Neuronal stem cell (in vitro differentiated cells): Measurements from ENCODE around the gene HACL1.

Source experiments
- DNase-seq: peaks from one replicate; pipeline ENCODE4 v3.0.0-alpha.2; 2013; ENCODE audit warnings: low spot score
- H2AFZ ChIP-seq: one replicate; pipeline ENCODE4 v1.6.1; 2013; ENCODE audit warnings: mild to moderate bottlenecking, low read length, inconsistent platforms
- H2AK5ac ChIP-seq: 2 replicates; pipeline ENCODE4 v1.6.1; 2013; ENCODE audit warnings: low read depth, mild to moderate bottlenecking, inconsistent platforms, low read length, moderate library complexity, mixed read lengths
- H2BK120ac ChIP-seq: 2 replicates; pipeline ENCODE4 v1.6.1; 2013; ENCODE audit warnings: low read depth, mild to moderate bottlenecking, inconsistent platforms, low read length, moderate library complexity, mixed read lengths
- H2BK12ac ChIP-seq: one replicate; pipeline ENCODE4 v1.6.1; 2013; ENCODE audit warnings: low read length, inconsistent platforms
- H2BK15ac ChIP-seq: 2 replicates; pipeline ENCODE4 v1.6.1; 2013; ENCODE audit warnings: mild to moderate bottlenecking, low read length, inconsistent platforms, mixed read lengths
- H2BK5ac ChIP-seq: one replicate; pipeline ENCODE4 v1.6.1; 2013; ENCODE audit warnings: inconsistent platforms, mild to moderate bottlenecking, low read length, moderate library complexity
- H3K14ac ChIP-seq: one replicate; pipeline ENCODE4 v1.6.1; 2013; ENCODE audit warnings: low read length, inconsistent platforms
- H3K18ac ChIP-seq: 2 replicates; pipeline ENCODE4 v1.6.1; 2013; ENCODE audit warnings: low read length, inconsistent platforms
- H3K23ac ChIP-seq: 2 replicates; pipeline ENCODE4 v1.6.1; 2013; ENCODE audit warnings: low read depth, mild to moderate bottlenecking, mixed read lengths, low read length, inconsistent platforms; ENCODE audit not compliant: poor library complexity
- H3K27ac ChIP-seq: replicated peaks from 3 replicates; pipeline ENCODE4 v1.5.1; 2013; ENCODE audit warnings: low read length, inconsistent platforms
- H3K27me3 ChIP-seq, 3 experiments: 2 replicates each; pipeline ENCODE4 v1.6.1; 2013; ENCODE audit warnings: low read length in 3 of 3, mild to moderate bottlenecking in 2 of 3, inconsistent platforms in 1 of 3, low read depth in 1 of 3, mixed read lengths in 1 of 3, moderate library complexity in 1 of 3; ENCODE audit not compliant: control insufficient read depth in 3 of 3, insufficient read depth in 3 of 3
- H3K36me3 ChIP-seq, 2 donors: replicated peaks in 1 of 2; 2 replicates each; pipeline ENCODE4 v1.6.1; 2013; ENCODE audit warnings: low read length in 2 of 2; ENCODE audit not compliant: control insufficient read depth in 2 of 2, insufficient read depth in 2 of 2
- H3K4ac ChIP-seq: 2 replicates; pipeline ENCODE4 v1.6.1; 2013; ENCODE audit warnings: inconsistent platforms, mild to moderate bottlenecking, low read length, moderate library complexity
- H3K4me1 ChIP-seq, 2 donors: 1 replicate in 1 of 2; 2 replicates in 1 of 2; pipeline ENCODE4 v1.6.1; 2013; ENCODE audit warnings: low read length in 2 of 2, low read depth in 1 of 2; ENCODE audit not compliant: control insufficient read depth in 2 of 2, insufficient read depth in 1 of 2
- H3K4me2 ChIP-seq: one replicate; pipeline ENCODE4 v1.6.1; 2013; ENCODE audit warnings: mild to moderate bottlenecking, low read length, inconsistent platforms; ENCODE audit not compliant: insufficient read depth, poor library complexity, severe bottlenecking
- H3K4me3 ChIP-seq, 2 donors: 2 replicates each; pipeline ENCODE4 v1.5.1; 2013; ENCODE audit warnings: low read length in 2 of 2, mild to moderate bottlenecking in 2 of 2, inconsistent platforms in 1 of 2, moderate library complexity in 1 of 2
- H3K79me1 ChIP-seq: one replicate; pipeline ENCODE4 v1.6.1; 2013; ENCODE audit warnings: low read depth, mild to moderate bottlenecking, inconsistent platforms, low read length, moderate library complexity
- H3K9ac ChIP-seq: one replicate; pipeline ENCODE4 v1.6.1; 2013; ENCODE audit warnings: mild to moderate bottlenecking, low read depth, low read length, inconsistent platforms; ENCODE audit not compliant: poor library complexity
- H3K9me3 ChIP-seq, 2 donors: replicated peaks in 1 of 2; 2 replicates each; pipeline versions ENCODE3 to v1.6.1; 2013; ENCODE audit warnings: low read length in 2 of 2, mild to moderate bottlenecking in 2 of 2, inconsistent platforms in 1 of 2, low read depth in 1 of 2, mixed read lengths in 1 of 2, moderate library complexity in 1 of 2; ENCODE audit not compliant: control insufficient read depth in 2 of 2, insufficient read depth in 1 of 2
- H4K8ac ChIP-seq: one replicate; pipeline ENCODE4 v1.6.1; 2013; ENCODE audit warnings: low read depth, mild to moderate bottlenecking, inconsistent platforms, low read length, moderate library complexity
- H4K91ac ChIP-seq: one replicate; pipeline ENCODE4 v1.6.1; 2013; ENCODE audit warnings: low read length, low read depth, mild to moderate bottlenecking, inconsistent platforms; ENCODE audit not compliant: poor library complexity
- WGBS, 2 donors: extraction: QIAGEN DNeasy Blood & Tissue Kit; methylation state at CpG; one replicate each; pipeline ENCODE4 v1.1.7; 2013; ENCODE audit warnings: missing lambda C conversion rate in 2 of 2, mixed read lengths in 1 of 2; ENCODE audit not compliant: insufficient read length in 2 of 2, insufficient replicate concordance in 1 of 2; ENCODE audit errors: extremely low coverage in 2 of 2; 5-methylcytosine and 5-hydroxymethylcytosine counted together

The HACL1 gene

DNA sequence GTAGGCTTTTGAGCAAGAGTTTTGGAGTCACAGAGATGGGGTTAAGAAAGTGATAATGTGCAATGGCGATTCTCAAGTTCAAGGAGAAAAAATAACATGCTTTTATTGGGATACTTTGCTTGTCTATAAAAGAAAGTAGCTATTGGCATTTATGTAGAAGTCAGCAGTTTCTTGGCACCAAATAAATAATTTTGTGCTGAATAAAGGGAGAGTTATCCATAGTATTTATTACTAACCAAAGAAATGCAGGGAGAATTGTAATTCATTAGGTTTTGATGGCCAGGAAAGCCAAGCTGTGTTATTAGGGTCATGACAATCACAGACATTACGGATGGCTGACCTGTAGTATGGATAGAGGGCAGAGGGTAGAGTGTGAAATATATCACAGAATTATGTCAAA, 33.3 kb upstream of the HACL1 start:
- Histone ChIP-seq H2BK120ac (no peak overlapping the region), H3K4me1 (peaks cover 2 to 17% of the 10 kb centered on the region in 2 donors)
- no CpG with 5 or more reads among the region's 2 CpGs for WGBS, 2 donors

DNA sequence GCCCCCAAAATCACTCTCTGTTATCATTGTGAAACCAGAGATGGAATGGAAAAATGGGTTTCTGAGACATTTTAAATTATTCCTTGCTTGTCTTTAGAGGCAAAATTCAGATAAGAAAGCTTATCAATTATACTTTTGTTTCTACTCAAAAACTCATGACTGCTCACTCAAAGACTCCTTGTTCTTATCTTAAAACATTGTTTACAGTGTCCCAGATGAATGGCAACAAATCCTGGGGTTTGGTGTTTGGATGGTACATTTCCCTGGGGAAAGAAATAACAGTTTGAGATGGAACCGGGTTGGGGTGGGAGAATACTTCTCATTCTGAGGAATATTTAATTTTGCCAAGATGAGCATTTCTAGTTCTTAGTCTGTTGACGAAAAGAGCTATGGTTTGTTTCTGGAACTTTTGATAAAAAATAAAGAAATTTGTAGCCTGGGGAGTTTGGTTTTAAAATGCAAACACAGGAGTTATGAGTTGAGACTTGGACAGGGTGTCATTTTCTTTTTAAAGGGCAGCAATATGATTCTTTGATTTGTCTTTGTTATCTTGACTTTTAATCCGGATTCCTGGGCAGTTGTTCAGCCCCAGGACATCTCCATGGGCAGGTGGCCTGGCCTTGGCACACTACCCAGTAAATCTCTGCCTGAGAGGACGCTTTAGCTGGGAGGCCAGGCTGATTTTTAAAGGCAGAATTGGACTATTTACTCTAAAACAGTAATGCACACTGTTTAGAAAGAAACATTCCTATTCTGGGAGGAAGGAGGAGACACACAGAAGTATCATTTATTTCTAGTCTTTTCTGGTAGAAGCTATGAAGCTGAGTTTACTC, 32.6 kb upstream of the HACL1 start:
- no peak overlapping the region for H2BK15ac ChIP-seq
- H3K4me1 ChIP-seq, result peaks cover 2 to 17% of the 10 kb centered on the region in 2 donors
- no peak overlapping the region for H3K4me3 ChIP-seq
- no peak overlapping the region for H3K9ac ChIP-seq
- no peak overlapping the region for H2BK12ac ChIP-seq
- WGBS, 2 donors, result no CpG with 5 or more reads among the region's 4 CpGs
- no peak overlapping the region for H4K91ac ChIP-seq
- no peak overlapping the region for H3K4me2 ChIP-seq
- no peak overlapping the region for H3K27ac ChIP-seq
- H3K23ac ChIP-seq, result no peak overlapping the region
- H2AK5ac ChIP-seq, result no peak overlapping the region
- no peak overlapping the region for H2BK5ac ChIP-seq
- no peaks in the 10 kb centered on the region for H3K27me3 ChIP-seq
- no peak overlapping the region for H2AFZ ChIP-seq
- no peak for DNase-seq
- H3K79me1 ChIP-seq, result no peaks in the 10 kb centered on the region
- H4K8ac ChIP-seq, result no peak overlapping the region
- no peaks in the 10 kb centered on the region for H3K36me3 ChIP-seq
- H2BK120ac ChIP-seq, result no peak overlapping the region
- H3K4ac ChIP-seq, result no peak overlapping the region
- no peak overlapping the region for H3K18ac ChIP-seq
- no peak overlapping the region for H3K14ac ChIP-seq
- no peaks in the 10 kb centered on the region for H3K9me3 ChIP-seq

More for the DNA sequence above, 33.3 kb upstream of the HACL1 start:
- Histone ChIP-seq H3K27me3 (no peaks in the 10 kb centered on the region), H3K18ac (no peak overlapping the region), H2BK12ac (no peak overlapping the region), H3K4me3 (no peak overlapping the region), H3K9ac (no peak overlapping the region), H2AK5ac (no peak overlapping the region), H3K27ac (no peak overlapping the region), H4K8ac (no peak overlapping the region), H4K91ac (no peak overlapping the region), H3K4me2 (no peak overlapping the region), H3K14ac (no peak overlapping the region), H3K9me3 (no peaks in the 10 kb centered on the region), H3K23ac (no peak overlapping the region), H2BK5ac (no peak overlapping the region), H3K79me1 (no peaks in the 10 kb centered on the region), H3K36me3 (no peaks in the 10 kb centered on the region), H2AFZ (no peak overlapping the region), H2BK15ac (no peak overlapping the region), H3K4ac (no peak overlapping the region)
- DNase-seq, result no peak

DNA sequence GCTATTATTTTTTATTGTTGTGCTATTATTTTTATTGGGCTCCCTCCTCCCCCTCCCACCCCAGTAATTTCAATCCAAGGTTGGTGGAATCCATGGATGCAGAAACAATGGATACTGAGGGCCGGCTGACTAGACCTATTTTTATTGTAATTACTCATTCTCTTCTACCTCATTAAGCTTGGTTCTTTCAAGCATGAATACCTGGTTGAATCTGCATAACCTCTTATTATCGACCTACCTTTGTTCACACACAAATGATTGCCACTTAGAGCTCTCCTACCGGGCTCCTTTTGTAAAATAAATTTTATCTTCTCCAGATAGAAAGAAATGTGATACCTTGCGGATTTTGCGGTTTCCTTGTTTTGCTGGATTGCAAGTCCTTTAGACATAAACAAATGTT, 31.8 kb upstream of the HACL1 start:
- H2AK5ac ChIP-seq, result no peak overlapping the region
- no peak overlapping the region for H3K4ac ChIP-seq
- H3K9me3 ChIP-seq, result no peaks in the 10 kb centered on the region
- no peak overlapping the region for H3K9ac ChIP-seq
- no peak overlapping the region for H2BK120ac ChIP-seq
- H3K23ac ChIP-seq, result no peak overlapping the region
- no peak overlapping the region for H3K4me3 ChIP-seq
- no peak overlapping the region for H2BK15ac ChIP-seq
- no peak overlapping the region for H3K4me2 ChIP-seq
- no peak overlapping the region for H3K27ac ChIP-seq
- no peak for DNase-seq
- H3K14ac ChIP-seq, result no peak overlapping the region
- H3K4me1 ChIP-seq, result peaks cover 2 to 17% of the 10 kb centered on the region in 2 donors
- no peak overlapping the region for H2BK12ac ChIP-seq
- H2AFZ ChIP-seq, result no peak overlapping the region
- no CpG with 5 or more reads among the region's 5 CpGs for WGBS, 2 donors
- H3K36me3 ChIP-seq, result no peaks in the 10 kb centered on the region
- no peaks in the 10 kb centered on the region for H3K79me1 ChIP-seq
- H3K18ac ChIP-seq, result no peak overlapping the region
- H4K91ac ChIP-seq, result no peak overlapping the region
- H2BK5ac ChIP-seq, result no peak overlapping the region
- no peaks in the 10 kb centered on the region for H3K27me3 ChIP-seq
- H4K8ac ChIP-seq, result no peak overlapping the region

DNA sequence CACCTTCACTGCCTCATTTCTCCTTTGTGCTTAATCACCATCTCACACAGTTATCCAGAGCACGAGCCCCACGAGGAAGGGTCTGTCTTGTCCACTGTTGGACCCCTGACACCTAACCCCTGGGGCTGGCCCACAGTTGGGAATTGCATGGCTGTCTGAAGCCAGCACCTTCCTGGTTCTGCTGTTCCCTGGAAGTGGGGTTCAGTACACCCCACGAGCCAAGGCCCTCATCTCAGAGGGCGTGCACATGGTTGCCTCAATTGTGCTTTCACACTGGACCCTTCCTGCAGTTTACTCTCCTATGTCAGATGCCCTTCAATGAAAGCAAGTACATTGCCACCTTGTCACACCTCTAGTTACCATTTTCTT, 30.8 kb upstream of the HACL1 start:
- Histone ChIP-seq H3K79me1 (no peaks in the 10 kb centered on the region), H3K4me3 (no peak overlapping the region), H3K4ac (no peak overlapping the region), H4K8ac (no peak overlapping the region), H2BK12ac (no peak overlapping the region), H2BK5ac (no peak overlapping the region), H3K36me3 (no peaks in the 10 kb centered on the region), H4K91ac (no peak overlapping the region), H3K9me3 (no peaks in the 10 kb centered on the region), H3K18ac (no peak overlapping the region), H2AFZ (no peak overlapping the region), H3K27ac (no peak overlapping the region), H3K4me2 (no peak overlapping the region), H3K4me1 (peaks cover 2 to 17% of the 10 kb centered on the region in 2 donors), H3K27me3 (no peaks in the 10 kb centered on the region), H3K14ac (no peak overlapping the region), H2BK120ac (no peak overlapping the region), H2AK5ac (peak overlapping the region; percentile 3), H3K23ac (no peak overlapping the region), H3K9ac (no peak overlapping the region), H2BK15ac (no peak overlapping the region)
- WGBS, 2 donors, result no CpG with 5 or more reads among the region's 4 CpGs
- no peak for DNase-seq
